ENCODE measurements around the gene RXFP4. TPM values are rescaled to one million over a fixed set of nuclear protein-coding genes. Genes with fewer than 3 reads are reported as not detected.

The RXFP4 gene
- total RNA-seq, 1 donor from 2014 or later, result not detected

- Histone ChIP-seq H4K20me1 (ENCODE audit: insufficient read depth, low read length) (no peaks in the 10 kb centered on the region), H3K9ac (ENCODE audit: low read length) (peak overlapping the region; percentile 7), H3K36me3 (ENCODE audit: insufficient read depth, low read length) (no peaks in the 10 kb centered on the region), H3K4me3 (ENCODE audit: insufficient read depth, low read depth, low read length) (no peak overlapping the region), H3K9me3 (ENCODE audit: insufficient read depth, low read depth, low read length) (no peaks in the 10 kb centered on the region), H2AFZ (ENCODE audit: low read depth, low read length) (peak overlapping the region; percentile 84), H3K27me3 (ENCODE audit: insufficient read depth, low read length) (no peaks in the 10 kb centered on the region), H3K4me2 (ENCODE audit: low read length) (peak overlapping the region; percentile 63), H3K27ac (ENCODE audit: low read depth, low read length) (no peak overlapping the region), H3K79me2 (ENCODE audit: insufficient read depth, low read length) (no peaks in the 10 kb centered on the region), H3K4me1 (ENCODE audit: insufficient read depth, low read length) (peaks cover 6% of the 10 kb centered on the region)
- Mint-ChIP-seq H3K9me3 (ENCODE audit: unreplicated experiment) (no peaks in the 10 kb centered on the region), H3K36me3 (ENCODE audit: low read depth, unreplicated experiment) (peaks cover 4% of the 10 kb centered on the region), H3K4me1 (ENCODE audit: low read depth, unreplicated experiment) (no peaks in the 10 kb centered on the region), H3K27ac (ENCODE audit: unreplicated experiment) (no peak overlapping the region), H3K27me3 (ENCODE audit: low read depth, unreplicated experiment) (peaks cover 9% of the 10 kb centered on the region), H3K4me3 (ENCODE audit: unreplicated experiment) (no peak overlapping the region)
- no peak for DNase-seq (ENCODE audit: low read depth)
- no peak for FAIRE-seq
- TF ChIP-seq EZH2 (IDR thresholded peaks at IDR 0.05; ENCODE audit: insufficient read depth, low read length) (no peak), CTCF (IDR thresholded peaks at IDR 0.05; ENCODE audit: insufficient read depth, low read depth, low read length) (peak; percentile 92)
Observed at GRCh38 chr1:155989242-155990004, 48.0 kb downstream of the RXFP4 start.

GRCh38 chr1:155990005-155990739 is 48.7 kb downstream of the RXFP4 start:
- Histone ChIP-seq H3K79me2 (ENCODE audit: insufficient read depth, low read length) (no peaks in the 10 kb centered on the region), H3K9ac (ENCODE audit: low read length) (no peak overlapping the region), H3K9me3 (ENCODE audit: insufficient read depth, low read depth, low read length) (no peaks in the 10 kb centered on the region), H3K27me3 (ENCODE audit: insufficient read depth, low read length) (no peaks in the 10 kb centered on the region), H3K4me2 (ENCODE audit: low read length) (no peak overlapping the region), H3K4me3 (ENCODE audit: insufficient read depth, low read depth, low read length) (no peak overlapping the region), H3K4me1 (ENCODE audit: insufficient read depth, low read length) (peaks cover 6% of the 10 kb centered on the region), H3K36me3 (ENCODE audit: insufficient read depth, low read length) (no peaks in the 10 kb centered on the region), H4K20me1 (ENCODE audit: insufficient read depth, low read length) (no peaks in the 10 kb centered on the region), H2AFZ (ENCODE audit: low read depth, low read length) (no peak overlapping the region), H3K27ac (ENCODE audit: low read depth, low read length) (no peak overlapping the region)
- no peak overlapping the region for H3K4me3 Mint-ChIP-seq (ENCODE audit: unreplicated experiment)
- no peak for TF ChIP-seq CTCF (IDR thresholded peaks at IDR 0.05; ENCODE audit: insufficient read depth, low read depth, low read length)
- TF ChIP-seq EZH2 (IDR thresholded peaks at IDR 0.05; ENCODE audit: insufficient read depth, low read length), result no peak
- no peaks in the 10 kb centered on the region for H3K4me1 Mint-ChIP-seq (ENCODE audit: low read depth, unreplicated experiment)
- no peak for FAIRE-seq
- no peaks in the 10 kb centered on the region for H3K9me3 Mint-ChIP-seq (ENCODE audit: unreplicated experiment)
- no peak overlapping the region for H3K27ac Mint-ChIP-seq (ENCODE audit: unreplicated experiment)
- no peak for DNase-seq (ENCODE audit: low read depth)
- peaks cover 4% of the 10 kb centered on the region for H3K36me3 Mint-ChIP-seq (ENCODE audit: low read depth, unreplicated experiment)
- peaks cover 16% of the 10 kb centered on the region for H3K27me3 Mint-ChIP-seq (ENCODE audit: low read depth, unreplicated experiment)

Small RNA genes within 50 kb of the gene (microRNA-seq; reads per million reads assigned to microRNA genes)
- not detected for gene MIR6738

Other genes with a start within 250 kb of the RXFP4 start
- 52.8 and 58.2 TPM in 2 replicates for gene GON4L, start 84.4 kb upstream of the RXFP4 start, total RNA-seq
- gene SYT11, start 82.1 kb upstream of the RXFP4 start, total RNA-seq, result 22.1 and 22.3 TPM in 2 replicates
- 59.4 and 63.2 TPM in 2 replicates for gene RIT1, start 30.3 kb upstream of the RXFP4 start, total RNA-seq
- 44.6 and 48.2 TPM in 2 replicates for gene KHDC4, start 7.2 kb upstream of the RXFP4 start, total RNA-seq
- gene ARHGEF2, start 36.9 kb downstream of the RXFP4 start, total RNA-seq, result 98.3 and 99.3 TPM in 2 replicates
- gene SSR2, start 79.3 kb downstream of the RXFP4 start, total RNA-seq, result 236 and 244 TPM in 2 replicates
- gene UBQLN4, start 112.2 kb downstream of the RXFP4 start, total RNA-seq, result 33.5 and 40.0 TPM in 2 replicates
- 60.1 and 62.6 TPM in 2 replicates for gene LAMTOR2, start 113.1 kb downstream of the RXFP4 start, total RNA-seq
- 0.99 and 3.1 TPM in 2 replicates for gene RAB25, start 119.5 kb downstream of the RXFP4 start, total RNA-seq
- 32.9 and 37.6 TPM in 2 replicates for gene MEX3A, start 140.8 kb downstream of the RXFP4 start, total RNA-seq
- 429 and 464 TPM in 2 replicates for gene LMNA, start 173.1 kb downstream of the RXFP4 start, total RNA-seq
- 0.66 and 1.1 TPM in 2 replicates for gene SEMA4A, start 211.9 kb downstream of the RXFP4 start, total RNA-seq

All from astrocyte (in vitro differentiated cells and primary cell).